Smooth muscle cell (in vitro differentiated cells): ENCODE data around the gene GPR6. TPM values are rescaled to one million over a fixed set of nuclear protein-coding genes. Genes with fewer than 3 reads are reported as not detected.

Experiments
- DNase-seq: peaks from one replicate; lab custom pipeline; 2025; ENCODE audit not compliant: unreplicated experiment; lab: John Stamatoyannopoulos, UW
- H2AFZ ChIP-seq: fragments of 200-600 bp; sonication (generic); 2 replicates; pipeline ENCODE4 v1.6.0; 2016; ENCODE audit warnings: antibody characterized with exemption, low read depth, mild to moderate bottlenecking
- H3F3A ChIP-seq: fragments of 200-600 bp; sonication (generic); 2 replicates; pipeline ENCODE4 v1.6.0; 2017; ENCODE audit warnings: antibody characterized with exemption, low read depth
- H3K27ac ChIP-seq: fragments of 200-600 bp; sonication (generic); 2 replicates; pipeline ENCODE4 v1.5.1; 2016; ENCODE audit warnings: low read depth, mild to moderate bottlenecking
- H3K27me3 ChIP-seq: fragments of 200-600 bp; sonication (generic); 2 replicates; pipeline ENCODE4 v1.6.1; 2016; ENCODE audit warnings: low read depth, mild to moderate bottlenecking
- H3K36me3 ChIP-seq: fragments of 200-600 bp; sonication (generic); 2 replicates; pipeline ENCODE4 v1.5.1; 2016; ENCODE audit warnings: low read depth
- H3K4me1 ChIP-seq: fragments of 200-600 bp; sonication (generic); 2 replicates; pipeline ENCODE4 v1.5.1; 2016; ENCODE audit warnings: low read depth
- H3K4me2 ChIP-seq: fragments of 200-600 bp; sonication (generic); 2 replicates; pipeline ENCODE4 v1.6.0; 2016; ENCODE audit warnings: mild to moderate bottlenecking
- H3K4me3 ChIP-seq: fragments of 200-600 bp; sonication (generic); 2 replicates; pipeline ENCODE4 v1.5.1; 2016; ENCODE audit warnings: mild to moderate bottlenecking
- H3K79me2 ChIP-seq: fragments of 200-600 bp; sonication (generic); 2 replicates; pipeline ENCODE4 v1.6.0; 2016; ENCODE audit warnings: low read depth, mild to moderate bottlenecking
- H3K9ac ChIP-seq: fragments of 200-600 bp; sonication (generic); 2 replicates; pipeline ENCODE4 v1.6.0; 2016; ENCODE audit warnings: low read depth
- H3K9me3 ChIP-seq: fragments of 200-600 bp; sonication (generic); replicated peaks from 2 replicates; pipeline ENCODE4 v1.5.1; 2016; ENCODE audit warnings: low read depth
- H4K20me1 ChIP-seq: fragments of 200-600 bp; sonication (generic); 2 replicates; pipeline ENCODE4 v1.6.0; 2016; ENCODE audit warnings: low read depth
- WGBS: methylation state at CpG from one replicate; pipeline ENCODE4 v1.1.7; 2016; ENCODE audit warnings: low lambda C conversion rate; 5-methylcytosine and 5-hydroxymethylcytosine counted together
- polyA plus RNA-seq: library from polyadenylated mRNA; unstranded; fragments of >200 nt; fragmentation: Nextera tagmentation; extraction: Ambion mirVana; gene quantifications from 2 replicates; pipeline ENCODE4 v1.2.1, GENCODE V29; 2016
- total RNA-seq: library from RNA; depleted of rRNA; stranded (reverse); fragments of >200 nt; gene quantifications from 2 replicates; pipeline ENCODE4 v1.2.3, GENCODE V29; 2014
- TF ChIP-seq, protein P1 (sequence below): fragments of 200-600 bp; sonication (generic); IDR thresholded peaks from 2 replicates; pipeline ENCODE4 v1.5.1; 2017; ENCODE audit warnings: borderline replicate concordance, mild to moderate bottlenecking, antibody characterized with exemption; ENCODE audit not compliant: insufficient read depth, poor library complexity, severe bottlenecking

Gene GPR6
- total and polyA plus RNA-seq, 2 experiments from 2014 or later, result not detected

DNA sequence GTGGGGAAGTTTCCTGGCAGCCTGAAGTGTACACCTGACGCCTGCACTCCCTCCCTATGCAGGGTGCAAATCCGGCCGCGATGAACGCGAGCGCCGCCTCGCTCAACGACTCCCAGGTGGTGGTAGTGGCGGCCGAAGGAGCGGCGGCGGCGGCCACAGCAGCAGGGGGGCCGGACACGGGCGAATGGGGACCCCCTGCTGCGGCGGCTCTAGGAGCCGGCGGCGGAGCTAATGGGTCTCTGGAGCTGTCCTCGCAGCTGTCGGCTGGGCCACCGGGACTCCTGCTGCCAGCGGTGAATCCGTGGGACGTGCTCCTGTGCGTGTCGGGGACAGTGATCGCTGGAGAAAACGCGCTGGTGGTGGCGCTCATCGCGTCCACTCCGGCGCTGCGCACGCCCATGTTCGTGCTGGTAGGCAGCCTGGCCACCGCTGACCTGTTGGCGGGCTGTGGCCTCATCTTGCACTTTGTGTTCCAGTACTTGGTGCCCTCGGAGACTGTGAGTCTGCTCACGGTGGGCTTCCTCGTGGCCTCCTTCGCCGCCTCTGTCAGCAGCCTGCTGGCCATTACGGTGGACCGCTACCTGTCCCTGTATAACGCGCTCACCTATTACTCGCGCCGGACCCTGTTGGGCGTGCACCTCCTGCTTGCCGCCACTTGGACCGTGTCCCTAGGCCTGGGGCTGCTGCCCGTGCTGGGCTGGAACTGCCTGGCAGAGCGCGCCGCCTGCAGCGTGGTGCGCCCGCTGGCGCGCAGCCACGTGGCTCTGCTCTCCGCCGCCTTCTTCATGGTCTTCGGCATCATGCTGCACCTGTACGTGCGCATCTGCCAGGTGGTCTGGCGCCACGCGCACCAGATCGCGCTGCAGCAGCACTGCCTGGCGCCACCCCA, 1.2 kb downstream of the GPR6 start:
- Histone ChIP-seq H3K9ac (no peak overlapping the region), H3K9me3 (no peaks in the 10 kb centered on the region), H3K27ac (no peak overlapping the region), H3K27me3 (peaks cover 87% of the 10 kb centered on the region), H2AFZ (no peak overlapping the region), H3K4me2 (no peak overlapping the region), H3K4me1 (no peaks in the 10 kb centered on the region), H3K4me3 (no peak overlapping the region), H3K79me2 (no peaks in the 10 kb centered on the region), H3F3A (no peaks in the 10 kb centered on the region), H4K20me1 (no peaks in the 10 kb centered on the region), H3K36me3 (no peaks in the 10 kb centered on the region)
- DNase-seq, result no peak
- TF ChIP-seq, protein P1, sequence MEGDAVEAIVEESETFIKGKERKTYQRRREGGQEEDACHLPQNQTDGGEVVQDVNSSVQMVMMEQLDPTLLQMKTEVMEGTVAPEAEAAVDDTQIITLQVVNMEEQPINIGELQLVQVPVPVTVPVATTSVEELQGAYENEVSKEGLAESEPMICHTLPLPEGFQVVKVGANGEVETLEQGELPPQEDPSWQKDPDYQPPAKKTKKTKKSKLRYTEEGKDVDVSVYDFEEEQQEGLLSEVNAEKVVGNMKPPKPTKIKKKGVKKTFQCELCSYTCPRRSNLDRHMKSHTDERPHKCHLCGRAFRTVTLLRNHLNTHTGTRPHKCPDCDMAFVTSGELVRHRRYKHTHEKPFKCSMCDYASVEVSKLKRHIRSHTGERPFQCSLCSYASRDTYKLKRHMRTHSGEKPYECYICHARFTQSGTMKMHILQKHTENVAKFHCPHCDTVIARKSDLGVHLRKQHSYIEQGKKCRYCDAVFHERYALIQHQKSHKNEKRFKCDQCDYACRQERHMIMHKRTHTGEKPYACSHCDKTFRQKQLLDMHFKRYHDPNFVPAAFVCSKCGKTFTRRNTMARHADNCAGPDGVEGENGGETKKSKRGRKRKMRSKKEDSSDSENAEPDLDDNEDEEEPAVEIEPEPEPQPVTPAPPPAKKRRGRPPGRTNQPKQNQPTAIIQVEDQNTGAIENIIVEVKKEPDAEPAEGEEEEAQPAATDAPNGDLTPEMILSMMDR, result no peak
- WGBS, result 27% methylated on average over 81 of the region's 81 CpGs

DNA sequence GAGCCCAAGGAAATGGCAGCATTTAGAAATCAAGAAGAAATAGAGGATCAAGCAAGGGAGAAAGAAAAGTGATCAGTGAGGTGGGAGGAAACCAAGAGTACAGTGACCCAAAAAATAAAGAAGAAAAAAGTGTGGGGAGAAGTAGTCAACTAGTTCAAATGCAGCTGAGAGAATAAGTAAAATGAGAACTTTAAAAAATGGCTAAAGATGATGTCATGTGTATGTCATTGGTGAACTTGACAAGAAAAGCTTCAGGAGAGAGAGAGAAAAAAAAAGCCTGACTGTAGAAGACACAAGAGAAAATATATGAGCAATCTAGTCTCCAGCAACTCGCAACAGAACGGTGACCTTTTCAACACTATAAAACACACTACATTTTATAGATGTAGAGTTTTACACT, 6.3 kb downstream of the GPR6 start:
- WGBS, result 100% methylated on average over 2 of the region's 2 CpGs
- no peak overlapping the region for H2AFZ ChIP-seq
- H3K4me1 ChIP-seq, result no peaks in the 10 kb centered on the region

DNA sequence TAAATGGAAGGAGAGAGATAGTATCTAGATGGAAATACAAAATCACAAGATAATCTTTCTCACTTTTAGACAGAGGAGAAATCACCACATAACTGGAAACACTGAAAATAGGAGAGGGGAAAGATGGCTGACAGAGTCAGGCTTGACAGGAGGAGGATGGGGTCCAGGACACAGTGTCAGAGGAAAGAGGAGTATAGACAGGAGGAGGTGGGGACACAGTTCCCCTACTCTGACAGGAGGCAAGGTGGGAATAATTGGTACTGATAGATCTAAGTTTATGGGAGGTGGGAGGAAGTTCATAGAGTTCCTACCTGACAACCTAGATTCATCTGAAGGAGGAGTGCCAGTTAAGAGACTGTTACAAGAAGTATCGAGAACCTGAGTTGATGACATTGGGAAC, 9.1 kb downstream of the GPR6 start:
- Histone ChIP-seq H3K79me2 (no peaks in the 10 kb centered on the region), H3K27me3 (peaks cover 8% of the 10 kb centered on the region), H3K4me3 (no peak overlapping the region), H3K4me2 (no peak overlapping the region), H2AFZ (no peak overlapping the region), H3K27ac (no peak overlapping the region), H3K4me1 (no peaks in the 10 kb centered on the region), H4K20me1 (no peaks in the 10 kb centered on the region), H3K9ac (no peak overlapping the region), H3K36me3 (no peaks in the 10 kb centered on the region), H3F3A (no peaks in the 10 kb centered on the region), H3K9me3 (no peaks in the 10 kb centered on the region)
- TF ChIP-seq, protein P1, result no peak
- DNase-seq, result no peak
- WGBS, result 96% methylated on average over 1 of the region's 1 CpG

More for the DNA sequence above, 6.3 kb downstream of the GPR6 start:
- TF ChIP-seq, protein P1, result no peak
- Histone ChIP-seq H3K27ac (no peak overlapping the region), H4K20me1 (no peaks in the 10 kb centered on the region), H3K79me2 (no peaks in the 10 kb centered on the region), H3K9ac (no peak overlapping the region), H3K27me3 (peaks cover 35% of the 10 kb centered on the region), H3K9me3 (no peaks in the 10 kb centered on the region), H3K4me2 (no peak overlapping the region), H3K4me3 (no peak overlapping the region), H3K36me3 (no peaks in the 10 kb centered on the region), H3F3A (no peaks in the 10 kb centered on the region)
- DNase-seq, result no peak
